OCI-M2 (cell line): ENCODE measurements around the gene PTGR2.
"Not testable (repeated sequence)": the region's sequence is repeated elsewhere in the genome, so short reads cannot be mapped to it uniquely, and the experiment has no call there.

Experiments
- DNase-seq: peaks from one replicate; lab custom pipeline; 2025; ENCODE audit not compliant: unreplicated experiment; lab: John Stamatoyannopoulos, UW

The PTGR2 gene

GRCh38 chr14:73886449-73887317 is 35.1 kb downstream of the PTGR2 start, which contains the start of gene ZNF410:
TSS of gene ZNF410 (plus strand) at chr14:73886859. CDS start at chr14:73892176, 5,317 bp downstream.
- peak; percentile 86 for DNase-seq

DNA sequence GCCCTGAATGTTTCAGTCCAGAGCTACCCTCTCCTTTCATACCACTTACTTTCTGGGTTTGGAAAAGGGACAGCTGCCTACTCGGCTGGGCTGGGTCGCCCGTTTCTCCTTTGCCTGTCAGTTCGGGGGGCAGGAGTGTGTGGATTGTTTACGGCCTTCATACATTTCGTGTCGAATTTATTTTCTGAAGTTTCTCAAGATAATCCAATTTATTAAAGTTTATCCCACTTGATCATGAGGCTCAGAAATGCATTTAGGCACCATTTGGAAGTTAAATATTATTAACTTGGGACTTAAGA is 35.6 kb downstream of the PTGR2 start:
- DNase-seq: no peak

DNA sequence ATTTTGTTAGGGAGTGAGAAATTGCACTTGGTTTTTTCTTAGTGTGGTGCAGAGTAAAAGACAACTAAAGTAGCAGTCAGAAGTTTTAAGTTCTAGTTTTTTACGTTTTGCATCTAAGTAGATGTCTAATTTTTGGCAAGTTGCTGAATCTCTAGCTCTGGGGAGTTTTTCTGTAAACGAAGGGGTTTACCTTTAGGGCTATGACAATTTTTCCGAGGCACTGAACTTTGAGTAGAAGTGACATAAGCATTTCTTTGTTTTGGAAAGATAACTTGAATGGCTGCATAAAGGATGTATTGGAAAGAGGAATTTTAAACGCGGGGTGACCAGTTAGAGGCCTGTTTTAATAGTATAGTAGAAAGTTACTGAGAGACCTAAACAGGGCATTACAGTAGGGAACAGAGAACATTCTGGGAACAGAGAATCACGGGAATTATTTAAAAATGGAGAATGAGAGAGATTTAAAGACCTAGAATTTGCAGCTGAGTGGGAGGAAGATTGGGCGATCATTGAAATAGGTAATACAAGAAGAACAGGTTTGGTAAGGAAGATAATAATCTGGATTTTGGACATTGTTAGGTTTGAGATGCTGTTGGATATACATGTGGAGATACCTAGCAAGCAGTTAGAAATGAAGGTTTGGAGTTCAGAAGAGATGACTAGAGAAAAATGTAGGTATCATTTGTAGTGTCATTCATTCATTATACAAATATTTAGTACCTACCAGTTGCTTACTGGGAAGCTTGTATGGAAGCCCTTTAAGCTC is 36.2 kb downstream of the PTGR2 start:
- DNase-seq: no peak

GRCh38 chr14:73888460-73888725 is 36.8 kb downstream of the PTGR2 start:
- no peak for DNase-seq

DNA sequence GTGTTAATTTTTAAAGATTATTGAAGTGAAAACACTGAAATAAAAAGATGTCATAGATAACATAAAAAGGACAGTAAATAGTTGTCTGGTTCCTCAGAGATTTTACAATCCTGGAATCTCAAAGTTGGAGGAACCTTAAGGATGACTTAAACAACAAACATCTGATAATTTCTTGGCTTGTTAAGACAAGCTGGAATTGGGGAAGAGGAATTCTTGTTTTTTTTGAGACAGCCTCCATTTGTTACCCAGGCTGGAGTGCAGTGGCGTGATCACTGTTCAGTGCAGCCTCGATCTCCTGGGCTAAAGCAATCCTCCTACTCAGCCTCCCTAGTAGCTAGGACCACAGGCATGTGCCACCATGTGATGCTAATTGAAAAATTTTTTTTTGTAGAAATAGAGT is 37.3 kb downstream of the PTGR2 start:
- DNase-seq: no peak

DNA sequence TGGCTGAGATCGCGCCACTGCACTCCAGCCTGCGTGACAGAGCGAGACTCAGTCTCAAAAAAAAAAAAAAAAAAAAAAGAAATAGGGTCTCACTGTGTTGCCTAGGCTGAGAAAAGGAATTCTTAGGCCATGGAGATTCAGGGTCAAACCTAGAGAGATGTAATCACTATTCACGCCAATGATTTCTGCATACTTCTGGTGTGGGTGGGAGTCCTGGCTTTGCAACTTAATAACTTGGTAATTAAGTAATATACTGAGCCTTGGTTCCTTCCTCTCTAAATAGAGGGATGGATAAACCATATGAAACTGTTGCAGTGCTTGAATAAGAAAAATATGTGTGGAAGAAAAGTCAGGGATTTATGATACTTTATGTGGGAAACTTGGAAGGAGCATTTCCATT is 37.7 kb downstream of the PTGR2 start:
- DNase-seq: no peak

GRCh38 chr14:73894180-73894687 is 42.6 kb downstream of the PTGR2 start:
- not testable (repeated sequence) for DNase-seq

GRCh38 chr14:73895939-73896338 is 44.3 kb downstream of the PTGR2 start:
- no peak for DNase-seq

DNA sequence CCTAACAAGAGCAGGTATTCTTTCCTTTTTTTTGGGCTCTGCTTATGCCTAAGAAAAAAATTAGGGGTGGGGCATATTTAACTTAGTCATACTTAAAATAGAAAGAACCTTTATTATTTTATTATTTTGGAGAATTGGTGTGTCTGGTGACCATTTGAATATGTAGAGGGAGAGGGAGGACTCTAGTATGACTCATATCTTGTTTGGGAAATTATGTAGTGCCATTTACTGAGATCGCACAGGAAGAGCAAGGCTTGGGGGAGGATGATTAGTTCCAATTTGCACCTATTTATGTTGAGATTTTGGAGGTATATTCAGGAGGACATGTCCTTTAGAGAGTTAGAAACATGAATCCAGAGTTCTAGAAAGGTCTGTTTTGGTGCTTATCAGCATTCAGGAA is 44.9 kb downstream of the PTGR2 start:
- no peak for DNase-seq

- no peak for DNase-seq
Measured at GRCh38 chr14:73903028-73903427, 51.4 kb downstream of the PTGR2 start.

DNA sequence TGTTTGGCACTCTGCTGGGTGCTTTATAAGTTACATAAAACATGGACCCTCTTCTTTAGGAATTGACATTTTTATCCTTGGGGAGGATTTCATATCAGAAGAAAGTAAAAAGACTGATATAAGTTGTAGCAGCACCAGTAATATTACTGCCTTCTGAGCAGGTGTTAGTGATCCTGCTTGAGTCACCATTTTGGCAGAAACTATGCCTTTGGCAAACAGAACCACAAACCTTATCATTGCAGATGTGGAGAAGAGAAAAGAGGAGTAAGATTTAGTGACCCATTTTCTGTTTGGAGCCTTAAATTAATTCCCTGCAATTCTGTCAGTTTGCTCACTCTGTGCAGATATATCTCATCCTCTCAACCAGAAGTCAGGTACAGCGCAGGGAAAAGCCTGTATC is 58.0 kb downstream of the PTGR2 start:
- no peak for DNase-seq

DNA sequence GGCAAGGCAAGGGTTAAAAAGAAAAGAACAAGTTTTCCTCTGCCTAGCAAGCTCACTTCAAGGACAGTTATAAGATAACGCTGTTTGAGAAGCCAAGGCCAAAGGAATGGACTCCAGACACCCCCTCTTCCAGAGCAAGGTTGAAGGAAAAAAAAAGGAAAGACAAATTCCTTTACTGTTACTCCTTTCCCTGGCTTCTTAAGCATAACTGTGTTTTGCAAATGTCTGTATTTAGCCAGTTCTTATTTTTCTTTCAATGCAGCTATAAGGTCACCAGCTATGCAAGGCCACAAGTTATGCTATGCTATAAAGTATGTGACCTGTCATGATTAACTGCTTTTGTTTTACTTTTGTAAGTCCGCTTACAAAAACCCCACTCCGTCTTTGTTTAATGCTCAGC is 61.6 kb downstream of the PTGR2 start:
- no peak for DNase-seq

DNA sequence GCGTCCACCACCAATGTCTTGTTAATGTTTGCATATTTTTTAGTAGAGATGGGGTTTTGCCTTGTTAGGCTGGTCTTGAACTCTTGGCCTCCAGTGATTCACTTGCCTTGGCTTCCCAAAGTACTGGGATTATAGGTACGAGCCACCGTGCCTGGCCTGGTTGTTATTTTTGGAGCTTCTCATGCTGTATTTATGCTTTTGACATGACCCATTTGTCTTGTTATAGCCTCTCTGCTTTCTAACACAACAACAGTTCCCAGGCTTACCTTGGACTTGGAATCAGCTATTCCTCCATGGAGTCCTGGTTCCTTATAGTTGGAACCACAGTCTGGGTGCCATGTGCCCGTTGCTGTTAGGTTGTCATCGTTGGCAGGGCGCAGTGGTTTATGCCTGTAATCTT is 64.7 kb downstream of the PTGR2 start:
- no peak for DNase-seq

GRCh38 chr14:73919457-73919856 is 67.8 kb downstream of the PTGR2 start:
- not testable (repeated sequence) for DNase-seq

DNA sequence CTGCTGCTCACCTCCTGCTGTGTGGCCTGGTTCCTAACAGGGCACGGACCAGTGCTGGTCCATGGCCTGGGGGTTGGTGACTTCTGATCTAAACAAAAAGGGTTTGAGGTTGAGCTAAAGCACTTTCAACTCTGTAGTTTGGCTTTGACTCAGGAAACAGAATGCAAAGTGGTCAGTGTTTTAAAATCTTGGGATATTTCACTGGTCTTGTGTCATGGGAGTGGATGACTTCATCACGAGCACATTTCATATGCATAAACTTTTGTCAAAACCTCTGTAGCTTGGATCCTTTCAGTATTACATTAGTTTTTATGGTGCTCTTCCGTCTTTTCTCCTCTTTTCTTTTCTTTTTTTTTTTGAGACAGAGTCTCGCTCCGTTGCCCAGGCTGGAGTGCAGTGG is 72.7 kb downstream of the PTGR2 start:
- DNase-seq: no peak
